ENCODE results near the gene CYP19A1.
"Not testable (repeated sequence)": the region's sequence is repeated elsewhere in the genome, so short reads cannot be mapped to it uniquely, and the experiment has no call there.

The CYP19A1 gene

GRCh38 chr15:51270706-51271105, 67.7 kb downstream of the CYP19A1 start:
- H3K27ac Mint-ChIP-seq = no peak overlapping the region
- DNase-seq (ENCODE audit: low spot score in 2 of 2) (no peak), ATAC-seq (no peak)
- H3K4me3 Mint-ChIP-seq = no peak overlapping the region
- no peaks in the 10 kb centered on the region for H3K9me3 Mint-ChIP-seq
- H3K36me3 Mint-ChIP-seq = no peaks in the 10 kb centered on the region
- H3K4me1 Mint-ChIP-seq = no peaks in the 10 kb centered on the region

- Mint-ChIP-seq H3K9me3 (no peaks in the 10 kb centered on the region), H3K27ac (no peak overlapping the region), H3K36me3 (no peaks in the 10 kb centered on the region), H3K4me3 (no peak overlapping the region), H3K4me1 (no peaks in the 10 kb centered on the region)
- no peak for ATAC-seq
- no peak for DNase-seq (ENCODE audit: low spot score in 2 of 2)
Measured at GRCh38 chr15:51269496-51269895, 68.9 kb downstream of the CYP19A1 start.

- ATAC-seq (no peak), DNase-seq (ENCODE audit: low spot score in 2 of 2) (no peak)
- H3K27ac Mint-ChIP-seq = no peak overlapping the region
- H3K9me3 Mint-ChIP-seq = no peaks in the 10 kb centered on the region
- H3K36me3 Mint-ChIP-seq = no peaks in the 10 kb centered on the region
- no peak overlapping the region for H3K4me3 Mint-ChIP-seq
- no peaks in the 10 kb centered on the region for H3K4me1 Mint-ChIP-seq
Measured at GRCh38 chr15:51267703-51268083, 70.7 kb downstream of the CYP19A1 start.

- H3K4me1 Mint-ChIP-seq = no peaks in the 10 kb centered on the region
- no peaks in the 10 kb centered on the region for H3K36me3 Mint-ChIP-seq
- no peak for DNase-seq (ENCODE audit: low spot score in 2 of 2)
- no peak overlapping the region for H3K27ac Mint-ChIP-seq
- ATAC-seq = no peak
- no peak overlapping the region for H3K4me3 Mint-ChIP-seq
- no peaks in the 10 kb centered on the region for H3K9me3 Mint-ChIP-seq
Measured at GRCh38 chr15:51267051-51267702, 71.2 kb downstream of the CYP19A1 start.

GRCh38 chr15:51266656-51267050, 71.7 kb downstream of the CYP19A1 start:
- Mint-ChIP-seq H3K4me3 (no peak overlapping the region), H3K27ac (no peak overlapping the region), H3K4me1 (no peaks in the 10 kb centered on the region), H3K36me3 (no peaks in the 10 kb centered on the region), H3K9me3 (no peaks in the 10 kb centered on the region)
- no peak for DNase-seq (ENCODE audit: low spot score in 2 of 2)
- no peak for ATAC-seq

- no peaks in the 10 kb centered on the region for H3K4me1 Mint-ChIP-seq
- no peak overlapping the region for H3K4me3 Mint-ChIP-seq
- ATAC-seq (no peak), DNase-seq (ENCODE audit: low spot score in 2 of 2) (no peak)
- peaks cover 3% of the 10 kb centered on the region for H3K9me3 Mint-ChIP-seq
- no peaks in the 10 kb centered on the region for H3K36me3 Mint-ChIP-seq
- H3K27ac Mint-ChIP-seq = no peak overlapping the region
Measured at GRCh38 chr15:51265037-51265555, 73.3 kb downstream of the CYP19A1 start.

GRCh38 chr15:51263726-51264125, 74.7 kb downstream of the CYP19A1 start:
- Mint-ChIP-seq H3K27ac (no peak overlapping the region), H3K4me3 (no peak overlapping the region), H3K4me1 (no peaks in the 10 kb centered on the region), H3K9me3 (peaks cover 3% of the 10 kb centered on the region), H3K36me3 (no peaks in the 10 kb centered on the region)
- ATAC-seq = no peak
- DNase-seq (ENCODE audit: low spot score in 2 of 2) = no peak

GRCh38 chr15:51263116-51263515, 75.3 kb downstream of the CYP19A1 start:
- H3K4me3 Mint-ChIP-seq = no peak overlapping the region
- no peaks in the 10 kb centered on the region for H3K4me1 Mint-ChIP-seq
- ATAC-seq (no peak), DNase-seq (ENCODE audit: low spot score in 2 of 2) (no peak)
- peaks cover 3% of the 10 kb centered on the region for H3K9me3 Mint-ChIP-seq
- no peak overlapping the region for H3K27ac Mint-ChIP-seq
- no peaks in the 10 kb centered on the region for H3K36me3 Mint-ChIP-seq

GRCh38 chr15:51262463-51262862, 75.9 kb downstream of the CYP19A1 start:
- Mint-ChIP-seq H3K4me1 (no peaks in the 10 kb centered on the region), H3K36me3 (no peaks in the 10 kb centered on the region), H3K27ac (no peak overlapping the region), H3K4me3 (no peak overlapping the region), H3K9me3 (peaks cover 3% of the 10 kb centered on the region)
- ATAC-seq = no peak
- no peak for DNase-seq (ENCODE audit: low spot score in 2 of 2)

- not testable (repeated sequence) for H3K4me3 Mint-ChIP-seq; H3K9me3 Mint-ChIP-seq; H3K27ac Mint-ChIP-seq; ATAC-seq; DNase-seq (ENCODE audit: low spot score in 2 of 2); H3K4me1 Mint-ChIP-seq; H3K36me3 Mint-ChIP-seq
Measured at GRCh38 chr15:51261113-51261512, 77.3 kb downstream of the CYP19A1 start.

- Mint-ChIP-seq H3K36me3 (no peaks in the 10 kb centered on the region), H3K4me3 (no peak overlapping the region), H3K27ac (no peak overlapping the region), H3K4me1 (no peaks in the 10 kb centered on the region), H3K9me3 (peaks cover 3% of the 10 kb centered on the region)
- ATAC-seq = no peak
- no peak for DNase-seq (ENCODE audit: low spot score in 2 of 2)
Measured at GRCh38 chr15:51260202-51260601, 78.2 kb downstream of the CYP19A1 start.

GRCh38 chr15:51255533-51255932, 82.9 kb downstream of the CYP19A1 start:
- Mint-ChIP-seq H3K4me1 (no peaks in the 10 kb centered on the region), H3K27ac (no peak overlapping the region), H3K36me3 (no peaks in the 10 kb centered on the region), H3K4me3 (no peak overlapping the region), H3K9me3 (no peaks in the 10 kb centered on the region)
- DNase-seq (ENCODE audit: low spot score in 2 of 2) (no peak), ATAC-seq (no peak)

GRCh38 chr15:51253366-51253765, 85.0 kb downstream of the CYP19A1 start:
- Mint-ChIP-seq H3K9me3 (peaks cover 3% of the 10 kb centered on the region), H3K4me3 (no peak overlapping the region), H3K4me1 (no peaks in the 10 kb centered on the region), H3K36me3 (no peaks in the 10 kb centered on the region), H3K27ac (no peak overlapping the region)
- ATAC-seq = no peak
- no peak for DNase-seq (ENCODE audit: low spot score in 2 of 2)

GRCh38 chr15:51252671-51253070, 85.7 kb downstream of the CYP19A1 start:
- Mint-ChIP-seq H3K4me1 (no peaks in the 10 kb centered on the region), H3K9me3 (peaks cover 3% of the 10 kb centered on the region), H3K27ac (no peak overlapping the region), H3K36me3 (no peaks in the 10 kb centered on the region), H3K4me3 (no peak overlapping the region)
- no peak for ATAC-seq
- DNase-seq (ENCODE audit: low spot score in 2 of 2) = no peak

- Mint-ChIP-seq H3K36me3 (no peaks in the 10 kb centered on the region), H3K9me3 (peaks cover 3% of the 10 kb centered on the region), H3K27ac (no peak overlapping the region), H3K4me3 (no peak overlapping the region), H3K4me1 (no peaks in the 10 kb centered on the region)
- DNase-seq (ENCODE audit: low spot score in 2 of 2) (no peak), ATAC-seq (no peak)
Measured at GRCh38 chr15:51251556-51251955, 86.8 kb downstream of the CYP19A1 start.

- DNase-seq (ENCODE audit: low spot score in 2 of 2) = no peak
- no peak for ATAC-seq
Measured at GRCh38 chr15:51250217-51251011, 88.0 kb downstream of the CYP19A1 start.

More at GRCh38 chr15:51250217-51251011, 88.0 kb downstream of the CYP19A1 start:
- H3K36me3 Mint-ChIP-seq = no peaks in the 10 kb centered on the region
- no peaks in the 10 kb centered on the region for H3K4me1 Mint-ChIP-seq
- peaks cover 3% of the 10 kb centered on the region for H3K9me3 Mint-ChIP-seq
- H3K27ac Mint-ChIP-seq = no peak overlapping the region
- no peak overlapping the region for H3K4me3 Mint-ChIP-seq
